Measurements from ENCODE around the gene PCNX4.

PCNX4 gene

GRCh38 chr14:60211153-60211552 is 119.4 kb downstream of the PCNX4 start:
- no peak for DNase-seq

- no peak for DNase-seq
These were observed 121.0 kb downstream of the PCNX4 start for GRCh38 chr14:60212503-60213371.

GRCh38 chr14:60214003-60214402 is 122.3 kb downstream of the PCNX4 start:
- DNase-seq = no peak

DNA sequence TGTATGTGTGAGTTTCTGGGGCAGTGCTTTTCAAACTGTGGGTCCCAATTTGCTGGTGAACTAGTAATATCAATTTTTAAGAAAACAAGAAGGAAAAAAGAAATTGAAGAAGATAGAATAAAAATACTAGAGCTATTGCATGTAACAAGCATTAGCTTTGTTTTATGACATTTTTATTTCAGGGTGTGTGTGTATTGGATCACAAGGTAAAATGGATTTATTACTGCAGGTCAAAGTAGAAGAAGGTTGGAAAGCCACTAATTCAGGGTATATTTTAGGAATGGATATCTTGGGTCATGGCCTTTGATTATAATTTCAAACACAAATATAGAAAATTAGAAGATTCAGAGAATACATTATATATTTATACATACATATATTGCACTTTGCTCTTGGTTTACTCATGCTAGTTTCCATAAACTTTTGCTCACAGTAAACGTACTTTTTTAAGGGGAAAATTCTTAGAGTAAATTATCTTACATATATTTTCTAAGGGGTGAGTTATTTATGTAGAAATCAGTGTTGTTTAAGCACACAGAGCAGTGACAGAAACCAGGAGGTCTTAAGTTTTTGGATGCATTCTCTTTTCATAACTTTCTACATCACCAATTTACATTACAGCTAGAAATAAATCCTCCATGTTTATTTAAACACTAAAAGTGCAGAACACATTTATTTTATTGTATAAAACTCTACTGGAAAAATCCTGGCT is 122.8 kb downstream of the PCNX4 start:
- DNase-seq = no peak

DNA sequence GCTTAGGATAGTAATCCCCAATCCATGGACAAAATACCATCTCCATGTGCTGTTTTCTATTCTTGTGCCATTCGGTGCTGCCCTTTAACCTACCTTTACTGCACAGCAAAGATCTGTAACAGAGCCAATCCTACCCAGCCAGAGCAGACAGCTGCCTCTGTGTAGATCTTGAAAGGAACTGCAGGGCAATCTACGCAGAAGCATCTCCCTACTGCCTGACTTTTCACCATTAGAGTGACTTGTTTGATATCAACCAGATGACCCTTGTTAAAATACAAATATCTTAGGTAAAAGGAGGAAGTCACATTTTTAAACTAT is 123.4 kb downstream of the PCNX4 start:
- DNase-seq = no peak

GRCh38 chr14:60215520-60216420 is 124.0 kb downstream of the PCNX4 start:
- DNase-seq = no peak

- no peak for DNase-seq
These were observed 126.0 kb downstream of the PCNX4 start for GRCh38 chr14:60217713-60218112.

Measured in stimulated activated naive CD4-positive, alpha-beta T cell treated with Interleukin-2 at 50 U/mL for 16 hours (primary cell).